OCI-LY1 (cell line): Measurements from ENCODE around the gene ATP1B1.

Experiments used
- EZH2 ChIP-seq: fragments of 200-600 bp; sonication (generic), shearing (Covaris generic); IDR thresholded peaks from 2 replicates; pipeline ENCODE4 v1.8.0; 2017; ENCODE audit warnings: borderline replicate concordance, mixed run types, mild to moderate bottlenecking, antibody characterized with exemption, low read length, moderate library complexity, mixed read lengths
- TF ChIP-seq, protein P1 (sequence below): fragments of 200-600 bp; sonication (generic), shearing (Covaris generic); IDR thresholded peaks from 2 replicates; pipeline ENCODE4 v1.5.1; 2017; ENCODE audit warnings: mild to moderate bottlenecking, antibody characterized with exemption, low read length, moderate library complexity, mixed read lengths

DNA sequence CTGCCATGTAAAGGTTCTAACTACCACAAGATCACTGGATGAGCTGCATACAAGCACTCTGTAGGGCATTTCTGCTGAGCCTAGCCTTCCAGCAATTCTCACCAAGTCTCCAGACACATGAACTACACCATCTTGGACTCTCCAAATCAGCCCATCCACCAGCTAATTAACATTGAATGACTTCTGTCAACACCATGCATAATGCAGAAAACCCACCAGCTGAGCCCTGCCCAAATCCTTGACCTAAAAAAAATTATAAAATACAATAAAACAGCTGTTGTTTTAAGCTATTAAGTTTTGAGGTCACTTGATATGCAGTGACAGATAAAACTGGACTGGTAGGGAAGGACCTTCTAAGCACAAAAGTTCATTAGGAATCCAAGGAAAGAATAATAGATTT is 44.3 kb upstream of the ATP1B1 start:
- TF ChIP-seq EZH2, result no peak
- TF ChIP-seq, protein P1, sequence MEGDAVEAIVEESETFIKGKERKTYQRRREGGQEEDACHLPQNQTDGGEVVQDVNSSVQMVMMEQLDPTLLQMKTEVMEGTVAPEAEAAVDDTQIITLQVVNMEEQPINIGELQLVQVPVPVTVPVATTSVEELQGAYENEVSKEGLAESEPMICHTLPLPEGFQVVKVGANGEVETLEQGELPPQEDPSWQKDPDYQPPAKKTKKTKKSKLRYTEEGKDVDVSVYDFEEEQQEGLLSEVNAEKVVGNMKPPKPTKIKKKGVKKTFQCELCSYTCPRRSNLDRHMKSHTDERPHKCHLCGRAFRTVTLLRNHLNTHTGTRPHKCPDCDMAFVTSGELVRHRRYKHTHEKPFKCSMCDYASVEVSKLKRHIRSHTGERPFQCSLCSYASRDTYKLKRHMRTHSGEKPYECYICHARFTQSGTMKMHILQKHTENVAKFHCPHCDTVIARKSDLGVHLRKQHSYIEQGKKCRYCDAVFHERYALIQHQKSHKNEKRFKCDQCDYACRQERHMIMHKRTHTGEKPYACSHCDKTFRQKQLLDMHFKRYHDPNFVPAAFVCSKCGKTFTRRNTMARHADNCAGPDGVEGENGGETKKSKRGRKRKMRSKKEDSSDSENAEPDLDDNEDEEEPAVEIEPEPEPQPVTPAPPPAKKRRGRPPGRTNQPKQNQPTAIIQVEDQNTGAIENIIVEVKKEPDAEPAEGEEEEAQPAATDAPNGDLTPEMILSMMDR, result no peak
